GM13976 (cell line): ENCODE results near the gene DAAM2.

ENCODE experiments used
- DNase-seq: peaks from one replicate; pipeline ENCODE4 v3.0.0; 2012; ENCODE audit warnings: low spot score
- in situ Hi-C: fragments of 300-500 bp; cut with MboI; formaldehyde crosslinking; loops from one replicate; pipeline ENCODE4 v1.12.0; 2022; ENCODE audit warnings: low sequenced_read_pairs, mixed read lengths, inconsistent platforms; ENCODE audit not compliant: unreplicated experiment
- TF ChIP-seq, protein P1 (sequence below): IDR thresholded peaks from 2 replicates; pipeline ENCODE4 v1.5.1; 2012; ENCODE audit warnings: borderline replicate concordance, mild to moderate bottlenecking; ENCODE audit not compliant: insufficient read depth; ENCODE audit errors: extremely low read depth, missing control alignments, control extremely low read depth

DAAM2 gene

GRCh38 chr6:39821046-39821740 lies 29.0 kb downstream of the DAAM2 start:
- no peak for DNase-seq
- in situ Hi-C loops, result no loop called here
- TF ChIP-seq, protein P1, sequence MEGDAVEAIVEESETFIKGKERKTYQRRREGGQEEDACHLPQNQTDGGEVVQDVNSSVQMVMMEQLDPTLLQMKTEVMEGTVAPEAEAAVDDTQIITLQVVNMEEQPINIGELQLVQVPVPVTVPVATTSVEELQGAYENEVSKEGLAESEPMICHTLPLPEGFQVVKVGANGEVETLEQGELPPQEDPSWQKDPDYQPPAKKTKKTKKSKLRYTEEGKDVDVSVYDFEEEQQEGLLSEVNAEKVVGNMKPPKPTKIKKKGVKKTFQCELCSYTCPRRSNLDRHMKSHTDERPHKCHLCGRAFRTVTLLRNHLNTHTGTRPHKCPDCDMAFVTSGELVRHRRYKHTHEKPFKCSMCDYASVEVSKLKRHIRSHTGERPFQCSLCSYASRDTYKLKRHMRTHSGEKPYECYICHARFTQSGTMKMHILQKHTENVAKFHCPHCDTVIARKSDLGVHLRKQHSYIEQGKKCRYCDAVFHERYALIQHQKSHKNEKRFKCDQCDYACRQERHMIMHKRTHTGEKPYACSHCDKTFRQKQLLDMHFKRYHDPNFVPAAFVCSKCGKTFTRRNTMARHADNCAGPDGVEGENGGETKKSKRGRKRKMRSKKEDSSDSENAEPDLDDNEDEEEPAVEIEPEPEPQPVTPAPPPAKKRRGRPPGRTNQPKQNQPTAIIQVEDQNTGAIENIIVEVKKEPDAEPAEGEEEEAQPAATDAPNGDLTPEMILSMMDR, result no peak

DNA sequence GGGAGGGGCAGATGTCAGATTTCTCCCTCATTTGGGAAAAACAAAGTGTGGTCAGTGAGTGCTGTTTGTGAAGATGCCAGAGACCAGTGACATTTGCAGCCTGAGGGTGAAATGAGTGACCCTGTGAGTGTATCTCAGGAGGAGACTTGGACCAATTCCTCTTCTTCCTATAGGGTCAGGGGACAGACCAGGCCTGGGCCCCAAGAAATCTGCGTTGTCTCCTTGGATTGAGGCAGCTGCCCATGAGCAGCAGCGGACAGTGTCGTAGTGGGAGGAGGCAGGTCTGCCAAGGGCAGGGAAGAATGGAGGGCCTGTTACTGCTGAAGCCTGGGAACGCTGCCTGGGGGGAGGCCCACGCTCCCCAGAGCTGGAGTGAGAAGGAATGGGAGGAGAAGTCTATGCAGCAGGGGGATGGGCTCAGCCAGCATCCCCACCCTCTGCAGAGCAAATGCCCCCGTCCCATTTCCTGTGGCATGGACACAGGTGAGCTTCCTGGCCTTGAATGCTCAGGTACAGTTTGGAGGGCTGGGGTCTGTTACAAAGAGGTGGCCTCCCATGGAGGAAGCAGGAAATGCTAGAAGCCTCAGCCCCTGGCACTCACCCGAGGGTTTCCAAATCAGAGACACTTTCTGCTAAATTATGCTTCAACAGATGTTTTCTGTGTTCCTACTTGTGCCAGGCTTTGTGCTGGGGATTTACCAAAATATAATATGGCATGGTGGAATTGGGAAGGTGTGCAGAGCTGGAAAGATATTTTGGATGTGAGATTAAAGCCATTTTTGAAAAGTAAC lies 29.8 kb downstream of the DAAM2 start:
- no peak for DNase-seq
- in situ Hi-C loops, result no loop called here
- TF ChIP-seq, protein P1, result no peak

GRCh38 chr6:39822846-39823815 lies 31.0 kb downstream of the DAAM2 start:
- no peak for DNase-seq
- in situ Hi-C loops, result no loop called here
- TF ChIP-seq, protein P1, result no peak

- TF ChIP-seq, protein P1, result no peak
- no peak for DNase-seq
- in situ Hi-C loops, result no loop called here
These were observed 32.1 kb downstream of the DAAM2 start for GRCh38 chr6:39824030-39824926.

- DNase-seq, result no peak
- TF ChIP-seq, protein P1, result no peak
- in situ Hi-C loops, result no loop called here
These were observed 37.2 kb downstream of the DAAM2 start for GRCh38 chr6:39829331-39829730.
